ENCODE measurements around the gene RETN.
A peak's percentile ranks its signal among the peaks of the same experiment; 100 is the strongest.

Gene RETN

GRCh38 chr19:7637374-7638256 is 31.2 kb upstream of the RETN start:
- DNase-seq (ENCODE audit: low spot score) = no peak

DNA sequence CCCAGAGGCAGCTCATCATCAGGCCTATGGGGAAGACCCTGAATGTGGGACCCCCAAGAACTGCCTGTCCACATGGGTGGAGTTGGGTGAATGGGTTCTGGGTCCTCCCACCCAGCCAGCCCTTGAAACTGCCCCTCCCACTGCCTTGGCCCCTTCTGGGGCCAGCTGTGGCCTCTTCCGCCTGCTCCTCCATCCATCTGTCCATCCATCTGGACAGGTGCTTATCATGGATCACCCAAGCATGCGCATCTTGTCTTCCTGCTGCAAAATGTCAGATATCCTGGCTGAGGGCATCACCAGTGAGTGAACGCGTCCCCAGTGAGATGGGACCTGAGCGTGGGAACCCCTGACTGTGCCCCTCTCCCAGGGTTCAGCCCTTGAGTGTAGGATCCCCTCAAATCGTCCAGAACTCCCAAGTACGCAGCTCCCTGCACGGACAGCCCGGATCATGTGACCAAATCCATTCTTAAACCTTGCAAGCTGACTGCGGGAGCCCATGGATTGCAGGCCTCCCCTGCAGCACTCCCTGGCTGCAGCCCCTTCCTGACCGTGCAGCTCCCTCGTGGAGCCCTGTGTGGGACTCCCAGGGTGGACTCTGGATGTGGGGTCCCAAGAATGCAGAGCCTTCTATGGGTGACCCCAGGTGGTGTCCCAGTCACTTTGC is 29.9 kb upstream of the RETN start:
- no peak for DNase-seq (ENCODE audit: low spot score)

DNA sequence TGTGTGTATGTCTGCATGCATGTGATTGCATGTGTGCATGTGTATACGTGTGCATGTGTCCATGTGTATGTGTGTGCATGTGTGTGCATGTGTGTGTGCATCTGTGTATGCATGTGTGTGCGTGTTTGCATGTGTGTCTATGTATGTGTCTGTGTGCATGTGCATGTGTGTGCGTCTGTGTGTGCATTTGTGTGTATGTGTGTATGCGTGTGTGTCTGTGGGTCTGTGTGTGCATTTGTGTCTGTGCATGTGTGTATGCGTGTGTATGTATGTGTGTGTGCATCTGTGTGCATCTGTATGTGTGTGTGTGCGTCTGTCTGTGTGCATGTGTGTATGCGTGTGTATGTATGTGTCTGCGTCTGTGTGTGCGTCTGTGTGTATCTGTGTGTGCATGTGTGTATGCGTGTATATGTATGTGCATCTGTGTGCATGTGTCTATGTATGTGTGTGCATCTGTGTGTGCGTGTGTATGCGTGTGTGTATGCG is 28.9 kb upstream of the RETN start:
- no peak for DNase-seq (ENCODE audit: low spot score)

DNA sequence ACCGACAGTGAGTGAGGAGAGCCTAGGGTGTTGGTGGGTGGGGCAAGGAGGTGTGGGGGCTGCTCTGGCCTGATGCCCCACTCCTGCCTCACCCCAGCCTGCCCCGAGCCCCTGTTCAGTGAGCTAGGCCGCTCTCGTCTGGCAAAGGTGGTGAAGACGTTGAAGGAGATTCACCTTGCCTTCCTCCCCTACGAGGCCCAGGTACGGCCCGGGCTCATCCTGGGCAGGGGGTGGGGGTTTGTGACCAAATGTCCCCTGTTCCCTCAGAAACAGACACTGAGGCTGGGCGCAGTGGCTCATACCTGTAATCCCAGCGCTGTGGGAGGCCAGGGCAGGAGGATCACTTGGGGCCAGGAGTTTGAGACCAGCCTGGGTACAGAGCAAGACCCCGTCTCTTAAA is 28.0 kb upstream of the RETN start:
- no peak for DNase-seq (ENCODE audit: low spot score)

- DNase-seq (ENCODE audit: low spot score) = peak; percentile 55
These were observed 27.3 kb upstream of the RETN start for GRCh38 chr19:7641290-7642276.

GRCh38 chr19:7642295-7643030 is 26.4 kb upstream of the RETN start:
- no peak for DNase-seq (ENCODE audit: low spot score)

DNA sequence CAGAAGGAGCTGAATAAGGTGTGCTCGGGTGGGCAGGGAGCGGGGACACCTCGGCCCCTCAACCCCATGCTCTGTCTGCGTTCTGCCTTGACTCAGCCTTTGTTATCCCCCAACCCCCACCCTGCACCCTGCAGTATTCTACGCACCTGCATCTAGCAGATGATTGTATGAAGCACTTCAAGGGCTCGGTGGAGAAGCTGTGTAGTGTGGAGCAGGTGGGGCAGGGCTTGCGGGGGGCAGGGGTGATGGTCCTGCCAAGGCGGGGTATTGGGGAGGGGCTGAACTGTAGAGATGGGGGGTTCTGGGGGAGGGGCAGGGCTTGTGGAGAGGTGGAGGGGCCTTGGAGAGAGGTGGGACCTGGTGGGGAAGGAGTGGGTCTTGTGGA is 25.8 kb upstream of the RETN start:
- peak; percentile 44 for DNase-seq (ENCODE audit: low spot score)

GRCh38 chr19:7643629-7644549 is 25.0 kb upstream of the RETN start:
- DNase-seq (ENCODE audit: low spot score) = peak; percentile 86

DNA sequence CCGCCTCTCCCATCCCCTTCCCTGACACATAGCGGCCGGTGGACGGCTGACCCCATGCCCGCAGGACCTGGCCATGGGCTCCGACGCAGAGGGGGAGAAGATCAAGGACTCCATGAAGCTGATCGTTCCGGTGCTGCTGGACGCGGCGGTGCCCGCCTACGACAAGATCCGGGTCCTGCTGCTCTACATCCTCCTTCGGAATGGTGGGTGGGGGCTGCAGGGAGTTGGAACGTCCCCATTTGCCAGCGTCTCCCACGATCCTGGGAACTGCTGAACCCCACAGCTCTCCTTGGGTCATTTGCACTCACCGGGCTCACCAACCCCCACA is 24.3 kb upstream of the RETN start:
- no peak for DNase-seq (ENCODE audit: low spot score)

GRCh38 chr19:7645163-7645562 is 23.7 kb upstream of the RETN start:
- no peak for DNase-seq (ENCODE audit: low spot score)

GRCh38 chr19:7645656-7646425 is 23.0 kb upstream of the RETN start:
- DNase-seq (ENCODE audit: low spot score) = no peak

DNA sequence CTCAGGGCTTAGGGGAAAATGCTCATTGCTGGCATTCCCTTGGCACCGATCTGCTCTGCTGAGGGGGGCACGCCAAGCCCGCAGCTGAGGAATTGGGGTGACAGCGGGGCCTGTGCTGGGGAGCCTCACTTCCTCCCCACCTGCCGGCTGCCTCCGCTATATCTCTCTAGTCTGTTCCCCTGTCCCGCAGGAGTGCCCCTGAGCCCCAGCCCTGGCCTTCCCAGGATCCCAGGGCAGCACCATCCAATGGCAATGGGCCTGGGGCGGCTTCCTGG is 22.5 kb upstream of the RETN start:
- DNase-seq (ENCODE audit: low spot score) = no peak

GRCh38 chr19:7647156-7647555 is 21.7 kb upstream of the RETN start:
- no peak for DNase-seq (ENCODE audit: low spot score)

DNA sequence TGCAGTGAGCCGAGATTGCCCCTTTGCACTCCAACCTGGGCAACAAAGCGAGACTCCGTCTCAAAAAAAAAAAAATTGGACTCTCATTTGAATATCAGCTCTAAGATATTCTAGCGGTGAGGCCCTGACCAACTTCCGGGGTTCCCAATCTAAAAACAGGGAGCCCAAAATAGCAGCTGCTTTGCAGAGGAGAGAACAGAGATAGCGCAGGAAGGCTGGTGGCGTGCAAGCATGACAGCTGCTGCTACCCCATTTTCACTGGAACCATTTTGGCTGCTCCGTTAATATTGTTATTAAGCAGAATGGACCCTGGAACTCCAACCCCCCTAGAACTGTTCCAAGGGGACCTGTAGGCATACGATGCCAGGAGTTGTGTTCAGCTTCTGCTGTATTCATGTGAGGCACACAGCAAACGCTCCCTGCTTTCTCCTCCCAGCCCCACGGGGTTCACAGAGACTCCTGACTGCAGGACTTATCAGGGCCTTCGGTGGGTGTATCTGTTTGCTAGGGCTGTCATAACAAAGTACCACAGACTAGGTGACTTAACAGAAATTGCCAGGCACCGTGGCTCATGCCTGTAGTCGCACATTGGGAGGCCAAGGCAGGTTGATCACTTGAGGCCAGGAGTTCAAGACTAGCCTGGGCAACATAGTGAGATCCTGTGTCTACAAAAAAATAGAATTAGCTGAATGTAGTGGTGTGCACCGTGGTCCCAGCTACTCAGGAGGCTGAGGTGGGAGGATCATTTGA is 20.4 kb upstream of the RETN start:
- no peak for DNase-seq (ENCODE audit: low spot score)

DNA sequence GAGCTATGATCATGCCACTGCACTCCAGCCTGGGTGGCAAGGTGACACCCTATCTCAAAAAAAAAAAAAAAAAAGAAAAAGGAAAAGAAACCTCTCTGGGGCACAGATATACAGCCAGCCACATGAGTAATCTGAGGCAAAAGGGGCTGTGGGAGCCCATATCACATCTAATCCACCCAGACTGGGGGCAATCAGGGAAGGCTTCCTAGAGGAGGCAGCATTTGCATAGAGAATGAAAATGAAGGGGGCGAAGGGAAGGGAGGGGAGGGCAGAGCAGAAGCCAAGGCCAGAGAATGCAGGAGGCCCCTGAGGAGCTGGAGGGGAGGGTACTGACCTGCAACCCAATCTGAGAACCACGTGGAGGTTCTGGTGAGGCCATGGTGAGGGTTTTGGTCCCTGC is 18.7 kb upstream of the RETN start:
- DNase-seq (ENCODE audit: low spot score) = no peak

DNA sequence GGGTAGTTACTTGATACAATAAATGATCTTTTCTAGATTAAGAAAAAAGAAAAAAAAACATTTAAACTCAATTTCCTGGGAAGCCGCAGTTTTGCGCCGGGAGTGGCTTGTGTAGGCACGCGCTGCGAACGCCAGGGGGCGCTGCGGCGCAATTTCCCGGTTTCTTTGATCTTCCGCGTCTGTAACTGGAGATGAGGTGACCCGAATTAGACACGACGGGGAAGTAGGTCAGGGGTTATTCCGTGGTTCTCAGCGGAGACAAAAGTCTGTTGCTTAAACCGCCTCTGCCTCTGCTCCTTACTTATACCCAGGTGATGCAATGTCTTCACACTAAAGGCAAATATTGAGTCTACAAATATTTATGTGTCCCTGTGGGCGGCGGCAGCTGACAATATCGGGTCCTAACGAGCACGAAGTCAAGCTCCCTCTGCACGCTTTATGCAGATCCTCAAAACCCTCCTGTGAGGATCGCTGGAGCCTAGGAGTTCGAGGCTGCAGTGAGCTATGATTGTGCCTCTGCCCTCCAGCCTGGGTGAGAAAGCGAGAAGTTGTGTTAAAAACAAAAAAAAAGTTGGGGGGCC is 16.7 kb upstream of the RETN start:
- peak; percentile 84 for DNase-seq (ENCODE audit: low spot score)

GRCh38 chr19:7654401-7654800 is 14.4 kb upstream of the RETN start:
- DNase-seq (ENCODE audit: low spot score) = no peak

DNA sequence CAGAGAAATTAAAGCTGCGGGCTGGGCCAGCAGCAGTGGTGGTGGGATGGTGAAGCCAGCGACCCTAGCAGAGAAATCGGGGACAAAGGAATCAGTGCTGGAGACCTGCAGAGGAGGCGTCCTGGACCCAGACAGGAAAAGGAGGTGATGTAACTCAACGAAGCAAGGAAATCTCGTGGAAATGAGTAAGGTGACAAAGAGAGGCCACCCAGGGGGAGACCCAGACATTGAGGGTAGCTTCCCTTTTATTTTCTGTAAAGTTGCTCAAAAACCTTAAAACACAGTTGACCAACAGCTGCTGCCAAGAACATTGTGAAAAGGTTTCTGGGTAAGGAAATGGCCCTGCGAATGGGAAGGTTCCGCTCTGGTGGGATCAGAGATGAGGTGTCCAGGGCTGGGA is 13.3 kb upstream of the RETN start:
- no peak for DNase-seq (ENCODE audit: low spot score)
